Measurements from ENCODE around the gene GBE1.
A peak's percentile ranks its signal among the peaks of the same experiment; 100 is the strongest.
"Not testable (repeated sequence)": the region's sequence is repeated elsewhere in the genome, so short reads cannot be mapped to it uniquely, and the experiment has no call there.

GBE1 gene

GRCh38 chr3:81760924-81761903, at the start of gene GBE1:
TSS of gene GBE1 (minus strand) at chr3:81761645. CDS start at chr3:81761517, 128 bp downstream.
- peak; percentile 80 for DNase-seq (ENCODE audit: low read depth)

GRCh38 chr3:81808900-81809299, 47.5 kb upstream of the GBE1 start:
- no peak for DNase-seq (ENCODE audit: low read depth)

GRCh38 chr3:81799403-81799802, 38.0 kb upstream of the GBE1 start:
- no peak for DNase-seq (ENCODE audit: low read depth)

GRCh38 chr3:81793410-81793809, 32.0 kb upstream of the GBE1 start:
- DNase-seq (ENCODE audit: low read depth), result no peak

- DNase-seq (ENCODE audit: low read depth), result no peak
Observed at GRCh38 chr3:81790117-81790516, 28.7 kb upstream of the GBE1 start.

- no peak for DNase-seq (ENCODE audit: low read depth)
Observed at GRCh38 chr3:81789691-81790090, 28.2 kb upstream of the GBE1 start.

GRCh38 chr3:81788610-81789009, 27.2 kb upstream of the GBE1 start:
- DNase-seq (ENCODE audit: low read depth), result no peak

GRCh38 chr3:81788044-81788443, 26.6 kb upstream of the GBE1 start:
- no peak for DNase-seq (ENCODE audit: low read depth)

GRCh38 chr3:81782585-81782984, 21.1 kb upstream of the GBE1 start:
- DNase-seq (ENCODE audit: low read depth), result no peak

- DNase-seq (ENCODE audit: low read depth), result no peak
Observed at GRCh38 chr3:81778678-81779182, 17.3 kb upstream of the GBE1 start.

- DNase-seq (ENCODE audit: low read depth), result no peak
Observed at GRCh38 chr3:81776643-81777042, 15.2 kb upstream of the GBE1 start.

GRCh38 chr3:81770710-81771109, 9.3 kb upstream of the GBE1 start:
- no peak for DNase-seq (ENCODE audit: low read depth)

GRCh38 chr3:81769299-81769698, 7.9 kb upstream of the GBE1 start:
- DNase-seq (ENCODE audit: low read depth), result no peak

GRCh38 chr3:81767250-81767859, 5.9 kb upstream of the GBE1 start:
- not testable (repeated sequence) for DNase-seq (ENCODE audit: low read depth)

GRCh38 chr3:81765400-81765799, 4.0 kb upstream of the GBE1 start:
- no peak for DNase-seq (ENCODE audit: low read depth)

- DNase-seq (ENCODE audit: low read depth), result no peak
Observed at GRCh38 chr3:81764665-81765064, 3.2 kb upstream of the GBE1 start.

GRCh38 chr3:81764002-81764401, 2.6 kb upstream of the GBE1 start:
- DNase-seq (ENCODE audit: low read depth), result no peak

GRCh38 chr3:81763001-81763400, 1.6 kb upstream of the GBE1 start:
- DNase-seq (ENCODE audit: low read depth), result no peak

- no peak for DNase-seq (ENCODE audit: low read depth)
Observed at GRCh38 chr3:81761904-81762580, 597 bp upstream of the GBE1 start.

GRCh38 chr3:81760215-81760614, 1.2 kb downstream of the GBE1 start:
- DNase-seq (ENCODE audit: low read depth), result no peak

- not testable (repeated sequence) for DNase-seq (ENCODE audit: low read depth)
Observed at GRCh38 chr3:81758771-81759170, 2.7 kb downstream of the GBE1 start.

- no peak for DNase-seq (ENCODE audit: low read depth)
Observed at GRCh38 chr3:81758275-81758674, 3.2 kb downstream of the GBE1 start.

Data from T-helper 22 cell (primary cell).